SK-N-SH (cell line): ENCODE measurements around the gene TBRG4.

Source experiments
- NFIC ChIP-seq: IDR thresholded peaks from 2 replicates; pipeline ENCODE4 v1.4.0; 2012; ENCODE audit warnings: borderline replicate concordance
- RAD21 ChIP-seq: IDR thresholded peaks from 2 replicates; pipeline ENCODE4 v1.6.1; 2012; ENCODE audit warnings: mild to moderate bottlenecking, low read length
- TF ChIP-seq, protein P1 (sequence below): fragments of 200-600 bp; sonication (generic); IDR thresholded peaks from 2 replicates; pipeline ENCODE4 v1.6.1; 2017; ENCODE audit warnings: antibody characterized with exemption, mild to moderate bottlenecking, moderate library complexity

- TF ChIP-seq, protein P1, sequence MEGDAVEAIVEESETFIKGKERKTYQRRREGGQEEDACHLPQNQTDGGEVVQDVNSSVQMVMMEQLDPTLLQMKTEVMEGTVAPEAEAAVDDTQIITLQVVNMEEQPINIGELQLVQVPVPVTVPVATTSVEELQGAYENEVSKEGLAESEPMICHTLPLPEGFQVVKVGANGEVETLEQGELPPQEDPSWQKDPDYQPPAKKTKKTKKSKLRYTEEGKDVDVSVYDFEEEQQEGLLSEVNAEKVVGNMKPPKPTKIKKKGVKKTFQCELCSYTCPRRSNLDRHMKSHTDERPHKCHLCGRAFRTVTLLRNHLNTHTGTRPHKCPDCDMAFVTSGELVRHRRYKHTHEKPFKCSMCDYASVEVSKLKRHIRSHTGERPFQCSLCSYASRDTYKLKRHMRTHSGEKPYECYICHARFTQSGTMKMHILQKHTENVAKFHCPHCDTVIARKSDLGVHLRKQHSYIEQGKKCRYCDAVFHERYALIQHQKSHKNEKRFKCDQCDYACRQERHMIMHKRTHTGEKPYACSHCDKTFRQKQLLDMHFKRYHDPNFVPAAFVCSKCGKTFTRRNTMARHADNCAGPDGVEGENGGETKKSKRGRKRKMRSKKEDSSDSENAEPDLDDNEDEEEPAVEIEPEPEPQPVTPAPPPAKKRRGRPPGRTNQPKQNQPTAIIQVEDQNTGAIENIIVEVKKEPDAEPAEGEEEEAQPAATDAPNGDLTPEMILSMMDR, result no peak
- TF ChIP-seq RAD21, result no peak
- no peak for TF ChIP-seq NFIC
Observed at GRCh38 chr7:45088146-45088701, 23.3 kb downstream of the TBRG4 start.
